GM13976 (cell line): ENCODE results near the gene RPP38.

Experiments used
- DNase-seq: peaks from one replicate; pipeline ENCODE4 v3.0.0; 2012; ENCODE audit warnings: low spot score
- in situ Hi-C: fragments of 300-500 bp; cut with MboI; formaldehyde crosslinking; loops from one replicate; pipeline ENCODE4 v1.12.0; 2022; ENCODE audit warnings: low sequenced_read_pairs, mixed read lengths, inconsistent platforms; ENCODE audit not compliant: unreplicated experiment
- TF ChIP-seq, protein P1 (sequence below): IDR thresholded peaks from 2 replicates; pipeline ENCODE4 v1.5.1; 2012; ENCODE audit warnings: borderline replicate concordance, mild to moderate bottlenecking; ENCODE audit not compliant: insufficient read depth; ENCODE audit errors: extremely low read depth, missing control alignments, control extremely low read depth

The RPP38 gene

GRCh38 chr10:15097011-15097812 lies at the start of gene RPP38:
RPP38 (plus strand) TSS chr10:15097355; CDS start chr10:15103315, 5,960 bp downstream.
- TF ChIP-seq, protein P1, sequence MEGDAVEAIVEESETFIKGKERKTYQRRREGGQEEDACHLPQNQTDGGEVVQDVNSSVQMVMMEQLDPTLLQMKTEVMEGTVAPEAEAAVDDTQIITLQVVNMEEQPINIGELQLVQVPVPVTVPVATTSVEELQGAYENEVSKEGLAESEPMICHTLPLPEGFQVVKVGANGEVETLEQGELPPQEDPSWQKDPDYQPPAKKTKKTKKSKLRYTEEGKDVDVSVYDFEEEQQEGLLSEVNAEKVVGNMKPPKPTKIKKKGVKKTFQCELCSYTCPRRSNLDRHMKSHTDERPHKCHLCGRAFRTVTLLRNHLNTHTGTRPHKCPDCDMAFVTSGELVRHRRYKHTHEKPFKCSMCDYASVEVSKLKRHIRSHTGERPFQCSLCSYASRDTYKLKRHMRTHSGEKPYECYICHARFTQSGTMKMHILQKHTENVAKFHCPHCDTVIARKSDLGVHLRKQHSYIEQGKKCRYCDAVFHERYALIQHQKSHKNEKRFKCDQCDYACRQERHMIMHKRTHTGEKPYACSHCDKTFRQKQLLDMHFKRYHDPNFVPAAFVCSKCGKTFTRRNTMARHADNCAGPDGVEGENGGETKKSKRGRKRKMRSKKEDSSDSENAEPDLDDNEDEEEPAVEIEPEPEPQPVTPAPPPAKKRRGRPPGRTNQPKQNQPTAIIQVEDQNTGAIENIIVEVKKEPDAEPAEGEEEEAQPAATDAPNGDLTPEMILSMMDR, result no peak
- peak; percentile 98 for DNase-seq
- in situ Hi-C loops, result no loop called here

DNA sequence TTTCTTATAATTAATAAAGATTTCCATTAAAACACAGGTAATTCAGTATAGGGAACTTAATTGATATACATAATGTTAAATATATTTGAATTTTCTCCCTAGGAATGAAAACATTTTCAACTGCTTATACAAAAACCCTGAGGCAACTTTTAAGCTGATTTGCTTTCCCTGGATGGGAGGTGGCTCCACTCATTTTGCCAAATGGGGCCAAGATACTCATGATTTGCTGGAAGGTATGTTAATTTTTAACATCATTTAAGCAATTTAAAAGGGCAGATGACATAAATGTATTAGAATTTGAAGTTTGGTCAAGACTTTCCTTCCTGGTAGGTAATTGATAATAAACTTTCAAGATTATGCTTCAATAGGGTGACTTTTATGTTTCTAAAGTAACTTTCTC lies 47.6 kb upstream of the RPP38 start:
- no peak for DNase-seq
- TF ChIP-seq, protein P1, result no peak

GRCh38 chr10:15052121-15052520 lies 45.0 kb upstream of the RPP38 start:
- no peak for DNase-seq
- in situ Hi-C loops, result no loop called here
- TF ChIP-seq, protein P1, result no peak

More for the DNA sequence above, 47.6 kb upstream of the RPP38 start:
- in situ Hi-C loops, result no loop called here

DNA sequence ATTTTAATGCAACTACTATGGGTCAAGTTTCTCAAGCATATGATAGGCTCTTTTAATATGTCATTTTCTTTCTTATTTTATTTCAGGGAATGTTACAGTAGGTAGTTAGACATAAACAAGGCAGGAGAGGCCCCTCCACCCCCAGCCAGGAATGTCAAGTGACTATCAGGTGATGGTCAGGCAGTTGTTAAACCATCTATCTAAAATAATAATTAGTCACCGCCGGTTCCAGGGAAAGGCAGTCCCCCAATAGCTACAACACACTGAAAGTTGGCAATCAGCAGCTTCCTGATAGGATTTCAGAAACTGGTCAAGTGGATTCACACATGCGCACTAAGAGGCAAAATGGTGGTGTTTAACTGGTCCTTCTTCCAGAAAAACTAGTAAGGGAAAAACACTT lies 44.1 kb upstream of the RPP38 start:
- in situ Hi-C loops, result no loop called here
- DNase-seq, result no peak
- TF ChIP-seq, protein P1, result no peak

GRCh38 chr10:15058689-15059088 lies 38.5 kb upstream of the RPP38 start:
- in situ Hi-C loops, result no loop called here
- TF ChIP-seq, protein P1, result no peak
- no peak for DNase-seq

- in situ Hi-C loops, result no loop called here
- TF ChIP-seq, protein P1, result no peak
- no peak for DNase-seq
Measured at GRCh38 chr10:15059914-15060313, 37.2 kb upstream of the RPP38 start.
